HG03139 (cell line): Measurements from ENCODE around the gene RTKN2.
"Not testable (repeated sequence)": the region's sequence is repeated elsewhere in the genome, so short reads cannot be mapped to it uniquely, and the experiment has no call there.

Experiments
- ATAC-seq: cut with Tn5 transposase; IDR thresholded peaks from one replicate; pipeline ENCODE4 v1.9.1; 2021; ENCODE audit not compliant: unreplicated experiment

RTKN2 gene

DNA sequence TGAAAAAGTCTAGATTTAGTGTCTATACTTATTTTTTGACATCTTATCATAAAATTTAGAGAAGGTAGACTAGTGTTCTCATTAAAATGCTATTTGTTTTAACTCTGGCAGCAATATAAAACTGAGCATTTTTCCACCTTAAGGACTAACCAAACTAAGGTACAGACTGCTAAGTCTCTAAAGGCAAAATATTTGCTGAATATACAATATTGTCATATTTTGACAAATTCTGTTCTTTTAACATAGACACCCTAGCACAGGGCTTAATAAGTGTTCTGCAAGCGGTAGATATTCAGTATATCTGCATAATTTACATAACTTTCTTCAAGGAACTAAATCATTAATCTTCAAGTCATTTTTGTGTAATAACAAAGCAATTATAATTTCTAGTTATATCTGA lies 8.6 kb downstream of the RTKN2 start:
- ATAC-seq = no peak

DNA sequence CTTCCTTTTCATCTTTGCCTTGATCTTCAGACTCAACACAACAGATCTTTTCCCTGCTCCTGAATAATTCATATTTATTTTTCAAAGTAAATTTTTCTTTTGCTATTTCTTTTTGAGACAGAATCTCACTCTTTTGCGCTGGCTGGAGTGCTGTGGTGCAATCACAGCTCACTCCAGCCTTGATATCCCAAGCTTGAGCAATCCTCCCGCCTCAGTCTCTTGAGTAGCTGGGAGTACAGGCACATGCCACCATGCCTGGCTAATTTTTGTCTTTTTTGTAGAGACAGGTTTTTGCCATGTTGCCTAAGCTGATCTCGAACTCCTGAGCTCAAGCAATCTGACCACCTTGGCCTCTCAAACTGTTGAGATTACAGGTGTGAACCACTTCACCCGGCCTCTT lies 9.2 kb downstream of the RTKN2 start:
- ATAC-seq = no peak

DNA sequence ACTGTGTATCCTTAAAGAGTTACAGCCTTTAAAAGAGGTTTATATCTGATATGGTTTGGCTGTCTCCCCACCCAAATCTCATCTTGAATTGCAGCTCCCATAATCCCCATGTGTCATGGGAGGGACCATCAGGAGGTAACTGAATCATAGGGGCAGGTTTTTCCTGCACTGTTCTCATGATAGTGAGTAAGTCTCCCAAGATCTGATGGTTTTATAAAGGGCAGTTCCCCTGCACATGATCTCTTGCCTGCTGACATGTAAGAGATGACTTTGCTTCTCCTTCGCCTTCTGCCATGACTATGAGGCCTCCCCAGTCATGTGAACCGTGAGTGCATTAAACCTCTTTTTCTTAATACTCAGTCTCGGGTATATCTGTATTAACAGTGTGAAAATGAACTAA lies 9.7 kb downstream of the RTKN2 start:
- ATAC-seq = no peak

DNA sequence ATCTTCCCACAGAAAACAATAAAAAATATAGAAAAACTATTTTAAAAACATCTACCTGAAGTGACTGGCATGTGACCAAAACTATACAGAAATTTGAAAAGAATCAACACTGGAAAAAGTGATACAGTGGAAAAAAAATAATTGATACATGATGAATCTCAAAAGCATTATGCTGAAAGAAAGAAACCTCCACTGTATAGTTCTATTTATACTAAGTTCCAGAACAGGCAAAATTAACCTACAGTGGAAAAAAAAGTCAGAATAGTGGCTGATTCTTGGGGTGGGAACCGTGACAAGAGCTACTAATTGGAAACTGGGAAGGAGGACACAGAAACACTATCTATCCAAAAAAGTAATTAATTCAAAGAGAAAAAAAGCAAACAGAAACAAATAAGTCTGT lies 14.9 kb downstream of the RTKN2 start:
- no peak for ATAC-seq

DNA sequence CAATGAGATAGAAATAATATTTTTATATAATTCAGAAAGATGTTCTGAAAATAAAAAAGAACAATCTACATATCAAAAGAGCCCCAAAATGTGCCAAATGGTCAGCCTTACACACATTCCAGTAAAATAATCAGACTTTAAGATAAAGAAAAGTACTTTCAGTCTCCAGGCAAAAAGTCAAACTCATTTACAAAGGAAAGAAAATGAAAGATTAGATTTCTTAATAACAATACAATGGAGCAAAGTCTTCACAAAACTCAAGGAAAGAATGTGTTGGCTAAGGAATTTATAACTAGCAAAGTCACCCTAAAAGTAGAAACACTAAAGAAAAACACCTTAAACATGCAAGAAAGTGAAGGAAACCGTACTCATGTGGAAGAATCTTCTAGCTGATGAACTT lies 16.6 kb downstream of the RTKN2 start:
- ATAC-seq = no peak

DNA sequence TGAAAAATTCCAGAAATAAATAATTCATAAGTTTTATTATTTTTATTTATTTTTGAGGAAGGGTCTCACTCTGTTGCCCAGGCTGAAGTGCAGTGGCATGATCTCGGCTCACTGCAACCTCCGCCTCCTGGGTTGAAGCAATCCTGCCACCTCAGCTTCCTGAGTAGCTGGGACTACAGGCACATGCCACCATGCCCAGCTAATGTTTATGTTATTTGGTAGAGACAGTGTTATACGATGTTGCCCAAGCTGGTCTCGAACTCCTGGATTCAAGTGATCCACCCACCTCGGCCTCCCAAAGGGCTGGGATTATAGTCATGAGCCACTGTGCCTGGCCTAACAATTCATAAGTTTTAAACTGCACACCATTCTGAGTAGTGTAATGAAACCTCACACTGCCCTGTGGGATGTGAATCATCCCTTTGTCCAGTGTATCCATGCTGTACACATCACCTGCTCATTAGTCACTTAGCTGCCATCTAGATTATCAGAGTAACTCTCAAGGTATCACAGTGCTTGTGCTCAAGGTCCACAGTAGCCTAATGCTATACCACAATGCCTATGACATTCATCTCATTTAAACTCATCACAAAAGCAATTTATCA lies 17.9 kb downstream of the RTKN2 start:
- no peak for ATAC-seq

DNA sequence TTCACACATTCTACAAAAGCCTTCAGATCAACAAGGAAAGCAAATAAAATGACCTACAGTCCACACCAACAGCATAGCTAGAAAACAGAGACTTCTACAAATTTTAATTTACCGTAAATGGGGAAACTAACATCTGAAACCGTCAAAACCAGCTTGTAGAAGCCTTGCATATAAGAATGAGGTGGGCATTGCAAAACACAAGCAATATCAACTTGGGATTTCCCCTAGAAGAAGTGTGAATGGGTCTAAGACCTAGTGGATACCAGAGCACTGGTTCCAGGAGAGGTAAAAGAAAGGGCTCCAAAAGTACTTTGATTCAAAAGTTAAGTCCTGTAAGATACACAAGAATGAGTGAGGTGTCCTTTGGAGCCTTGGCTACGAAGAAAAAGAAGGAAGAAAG lies 18.7 kb downstream of the RTKN2 start:
- no peak for ATAC-seq

DNA sequence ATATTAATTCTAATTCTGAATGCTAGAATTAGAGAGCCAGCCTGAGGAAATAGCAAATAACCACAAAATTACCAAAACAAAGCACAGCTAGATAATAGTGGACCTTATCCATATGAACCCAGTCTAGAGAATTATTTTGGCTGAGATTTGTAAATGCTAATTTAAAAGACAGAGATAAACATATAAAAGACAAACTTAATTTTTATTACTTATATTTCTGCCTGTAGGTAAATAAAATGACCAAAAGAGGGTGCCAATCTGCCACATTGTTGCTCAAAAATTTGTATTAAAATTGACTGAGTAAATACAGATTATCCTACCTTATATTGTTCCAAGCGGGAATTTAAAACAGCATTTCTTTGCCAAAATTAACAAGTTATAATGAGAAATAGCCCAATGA lies 20.2 kb downstream of the RTKN2 start:
- ATAC-seq = no peak

DNA sequence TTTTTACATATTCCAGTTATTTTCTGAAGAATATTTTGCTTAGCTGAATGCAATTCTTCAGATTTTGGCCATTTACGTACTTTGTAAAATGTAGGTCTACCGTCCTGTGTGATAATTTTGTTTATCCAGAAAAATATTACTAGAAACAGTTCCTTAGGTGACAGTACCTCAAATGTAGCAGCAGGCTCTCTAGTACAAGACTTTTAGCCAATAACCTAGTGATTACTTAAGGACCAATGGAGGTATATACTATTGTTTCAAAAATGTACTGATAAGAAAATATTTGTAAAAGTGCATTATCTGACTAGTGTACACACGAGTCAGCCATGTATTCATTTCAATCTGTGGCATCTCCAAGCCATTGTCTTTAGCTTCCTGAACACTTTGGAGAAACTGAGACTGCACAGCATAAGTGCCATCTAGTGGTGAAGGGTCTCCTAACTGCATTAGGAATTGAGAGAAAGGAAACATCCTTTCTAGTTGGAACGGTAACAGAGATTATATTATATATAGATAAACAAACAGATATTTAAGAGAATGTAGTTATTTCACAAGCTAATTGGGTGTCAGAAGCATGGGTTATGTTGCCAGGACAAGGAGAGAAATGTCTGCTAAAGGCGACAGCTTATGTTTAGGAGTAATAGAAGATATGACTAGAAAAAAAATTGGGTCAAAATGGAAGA lies 23.7 kb downstream of the RTKN2 start:
- ATAC-seq = peak; percentile 55

DNA sequence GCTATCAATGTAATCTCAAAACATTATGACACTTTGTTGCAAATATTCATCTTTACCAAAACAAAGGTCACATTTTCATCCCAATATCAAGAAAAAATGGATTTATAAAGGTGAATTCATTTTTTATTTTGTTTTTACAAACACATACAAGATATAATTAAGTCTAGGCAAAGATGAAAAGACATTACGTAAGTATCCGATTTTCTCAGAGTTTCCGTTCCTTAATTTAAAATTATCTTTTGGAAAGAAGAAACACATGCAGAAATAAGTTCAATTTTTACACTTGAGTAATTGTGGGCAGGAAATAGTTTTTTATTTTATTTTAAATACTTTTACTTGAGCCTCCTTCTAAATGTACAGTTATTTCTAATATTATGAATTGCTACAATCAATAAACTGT lies 24.6 kb downstream of the RTKN2 start:
- no peak for ATAC-seq

DNA sequence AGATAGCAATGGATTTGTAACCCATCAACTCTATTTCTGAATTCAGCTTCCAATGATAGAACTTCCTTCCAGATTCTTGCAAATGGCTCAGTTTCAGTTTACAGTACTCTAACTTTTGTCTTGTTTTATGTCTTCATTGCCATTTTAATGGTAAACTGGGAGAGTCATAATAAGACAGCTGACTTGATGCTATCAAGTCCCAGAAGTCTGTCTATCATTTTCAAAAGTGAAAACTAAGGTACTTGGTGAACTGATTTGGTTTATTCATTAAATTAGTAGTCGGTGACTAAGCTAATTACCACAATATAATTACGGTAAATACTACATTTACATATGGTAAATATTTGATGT lies 25.0 kb downstream of the RTKN2 start:
- ATAC-seq = peak; percentile 41

DNA sequence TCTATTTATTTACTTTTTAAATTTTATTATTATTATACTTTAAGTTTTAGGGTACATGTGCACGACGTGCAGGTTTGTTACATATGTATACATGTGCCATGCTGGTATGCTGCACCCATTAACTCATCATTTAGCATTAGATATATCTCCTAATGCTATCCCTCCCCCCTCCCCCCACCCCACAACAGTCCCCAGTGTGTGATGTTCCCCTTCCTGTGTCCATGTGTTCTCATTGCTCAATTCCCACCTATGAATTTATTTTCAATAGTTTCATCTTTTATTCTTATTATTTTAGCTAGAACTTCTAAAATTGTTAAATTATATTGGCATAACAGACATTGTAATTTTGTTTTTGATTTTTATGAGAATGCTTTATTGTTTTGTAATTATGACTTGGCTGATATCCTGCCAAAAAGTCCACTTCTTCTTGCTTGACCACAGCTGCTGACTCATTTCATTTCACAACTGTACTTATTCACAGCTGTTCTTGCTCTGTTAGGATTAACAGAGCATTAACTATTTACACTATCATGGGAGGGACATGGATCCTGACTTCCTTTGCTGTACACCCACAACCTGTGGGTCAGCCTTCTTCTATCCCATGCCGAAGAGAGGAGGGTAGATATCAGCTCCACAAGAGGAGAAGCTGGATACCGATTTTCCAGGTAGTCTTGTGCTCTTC lies 25.5 kb downstream of the RTKN2 start:
- ATAC-seq = peak; percentile 81

DNA sequence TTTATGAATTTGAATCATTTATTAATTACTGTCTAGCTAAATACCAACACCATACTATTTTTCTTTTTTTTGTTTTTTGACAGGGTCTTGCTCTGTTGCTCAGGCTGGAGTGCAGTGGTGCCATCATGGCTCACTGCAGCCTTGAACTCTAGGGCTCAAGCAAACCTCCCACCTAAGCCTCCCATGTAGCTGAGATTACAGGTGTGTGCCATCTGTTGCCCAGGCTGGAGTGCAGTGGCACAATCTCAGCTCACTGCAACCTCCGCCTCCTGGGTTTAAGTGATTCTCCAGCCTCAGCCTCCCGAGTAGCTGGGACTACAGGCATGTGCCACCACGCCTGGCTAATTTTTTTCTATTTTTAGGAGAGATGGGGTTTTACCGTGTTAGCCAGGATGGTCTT lies 27.1 kb downstream of the RTKN2 start:
- ATAC-seq = not testable (repeated sequence)

DNA sequence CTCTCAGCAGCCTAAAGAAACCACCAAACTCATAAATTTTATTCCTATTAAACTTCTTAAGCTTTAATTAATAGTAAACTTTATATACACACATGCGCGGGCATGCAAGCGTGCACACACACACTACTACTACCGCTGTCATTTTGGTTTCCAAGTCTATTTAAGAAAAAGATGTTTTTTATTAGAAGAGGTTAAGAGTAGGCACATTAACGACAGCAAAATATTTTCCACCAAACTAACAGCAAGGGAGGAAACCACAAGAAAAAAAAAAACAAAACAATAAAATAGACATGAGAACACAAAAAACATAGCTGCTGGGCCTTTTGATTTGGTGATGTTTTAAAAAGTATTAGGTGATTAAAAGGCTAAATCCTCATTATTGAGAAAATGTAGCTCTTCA lies 28.6 kb downstream of the RTKN2 start:
- ATAC-seq = no peak

DNA sequence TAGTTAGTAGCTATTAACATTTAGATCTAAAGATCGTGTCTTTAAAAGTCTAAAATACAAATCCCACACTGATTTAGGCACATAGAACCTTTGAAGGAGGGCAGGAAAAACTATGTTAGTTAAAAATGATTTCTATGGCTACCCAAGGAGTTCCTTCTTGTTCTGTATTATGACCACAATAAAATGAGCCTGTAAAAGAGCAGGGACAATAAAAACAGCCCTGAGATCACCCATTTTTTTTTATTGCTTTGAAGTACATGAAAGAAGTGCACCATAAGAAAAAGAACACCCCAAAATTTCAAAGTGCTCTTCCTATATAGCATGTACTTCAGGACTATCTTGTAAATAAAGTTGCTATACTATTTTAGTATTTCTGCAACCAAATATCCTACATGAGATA lies 29.8 kb downstream of the RTKN2 start:
- no peak for ATAC-seq

DNA sequence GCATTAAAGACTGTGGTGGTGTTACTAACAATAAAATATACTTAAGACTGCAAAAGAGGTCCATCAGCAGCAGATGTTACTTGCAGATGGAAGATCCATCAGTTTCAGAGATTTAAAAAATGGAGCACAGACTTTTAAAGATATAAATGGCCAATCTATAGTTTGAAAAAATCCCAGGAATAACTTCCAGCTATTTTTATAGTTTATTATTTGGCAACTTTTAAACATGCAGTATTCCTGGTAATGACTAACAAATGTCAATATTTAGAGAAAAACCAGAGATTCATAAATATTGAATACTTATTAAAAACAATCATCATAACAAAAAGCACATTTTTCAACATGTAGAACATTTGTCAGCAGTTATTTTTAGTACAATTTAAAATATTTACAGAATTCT lies 30.7 kb downstream of the RTKN2 start:
- no peak for ATAC-seq

DNA sequence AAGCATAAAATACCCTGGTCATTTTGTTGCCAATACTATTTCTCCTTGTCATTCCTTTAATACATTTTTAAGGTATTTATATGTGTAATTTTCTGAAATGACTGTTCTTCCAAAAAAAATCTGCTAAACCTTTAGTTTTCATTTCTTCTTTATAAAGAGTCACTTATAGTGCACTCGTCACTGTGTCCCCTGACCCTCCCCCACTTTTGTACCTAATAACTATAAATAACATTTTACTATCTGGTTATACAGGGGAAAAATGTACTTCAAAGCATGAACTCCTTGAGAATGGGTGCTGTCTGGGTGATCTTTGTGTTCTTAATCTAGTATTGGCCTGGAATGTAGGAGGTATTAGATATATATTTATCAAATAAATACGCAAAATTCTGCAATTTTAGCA lies 31.1 kb downstream of the RTKN2 start:
- no peak for ATAC-seq

DNA sequence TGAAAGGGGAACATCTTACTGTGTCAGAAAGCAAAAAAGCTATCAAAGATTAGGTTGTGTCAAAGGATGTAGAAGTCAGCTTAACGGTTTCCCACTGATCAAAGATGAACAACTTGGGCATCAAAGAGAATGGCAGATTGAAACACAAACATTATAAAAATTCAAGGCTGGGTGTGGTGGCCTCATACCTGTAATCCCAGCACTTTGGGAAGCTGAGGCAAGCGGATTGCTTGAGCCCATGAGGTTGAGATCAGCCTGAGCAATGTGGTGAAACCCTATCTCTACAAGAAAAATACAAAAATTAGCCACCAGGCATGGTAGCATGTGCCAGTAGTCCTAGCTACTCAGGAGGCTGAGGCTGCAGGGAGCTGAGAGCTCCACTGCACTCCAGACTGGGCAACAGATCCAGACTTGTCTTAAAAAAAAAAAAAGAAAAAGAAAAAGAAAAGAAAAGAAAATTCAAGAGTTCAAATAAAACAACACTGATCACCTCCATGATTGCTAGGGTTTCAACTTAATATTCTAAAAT lies 34.5 kb downstream of the RTKN2 start:
- ATAC-seq = no peak

DNA sequence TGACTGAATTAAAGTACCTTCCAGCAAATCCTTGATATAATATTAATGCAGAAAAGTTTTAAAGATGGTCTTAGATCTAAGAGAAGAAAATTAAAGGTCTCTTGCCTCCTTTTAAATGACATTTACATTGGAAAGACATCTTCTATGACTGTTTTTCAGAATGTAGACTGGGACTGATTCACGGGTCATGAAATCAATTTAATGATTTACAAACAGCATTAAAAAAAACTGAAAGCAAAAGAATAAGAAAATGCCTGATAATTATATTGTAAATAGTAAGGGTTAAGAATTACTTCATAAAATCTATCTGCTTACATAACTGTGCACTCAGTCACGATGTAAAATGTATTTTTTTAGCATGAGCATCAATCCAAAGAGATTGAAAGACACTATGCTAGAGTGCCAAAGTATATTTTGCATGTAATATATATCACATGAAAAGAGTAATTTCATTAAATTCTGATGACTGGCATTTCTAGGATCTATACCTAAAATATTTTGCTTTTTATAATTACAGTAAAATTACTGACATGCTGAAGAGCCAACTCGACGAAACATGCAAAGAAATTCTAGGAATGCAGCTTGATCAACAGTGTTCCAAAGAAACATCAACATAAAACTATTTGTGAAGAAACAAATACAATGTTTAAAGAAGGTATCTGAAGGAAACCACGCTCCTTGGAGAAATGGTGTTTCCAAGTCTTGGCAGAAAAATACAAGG lies 35.1 kb downstream of the RTKN2 start:
- no peak for ATAC-seq

DNA sequence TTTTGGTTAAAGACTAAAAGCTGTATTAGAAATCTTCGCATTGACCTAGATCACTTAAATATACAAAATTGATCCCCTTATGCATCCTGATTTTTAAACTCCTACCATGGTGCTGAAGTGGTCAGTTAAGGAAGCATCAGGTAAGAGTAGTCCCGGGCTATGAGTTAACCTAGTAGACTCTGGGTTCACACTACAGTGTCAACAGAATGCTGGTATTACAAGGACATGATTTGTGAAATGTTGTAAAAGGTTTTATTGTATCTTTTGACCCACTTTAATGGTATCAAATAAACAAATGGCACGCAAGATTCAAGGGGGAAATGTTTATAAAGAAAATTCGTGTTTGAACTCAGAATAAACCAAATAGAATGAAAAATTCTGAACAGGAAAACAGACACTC lies 36.8 kb downstream of the RTKN2 start:
- ATAC-seq = no peak

DNA sequence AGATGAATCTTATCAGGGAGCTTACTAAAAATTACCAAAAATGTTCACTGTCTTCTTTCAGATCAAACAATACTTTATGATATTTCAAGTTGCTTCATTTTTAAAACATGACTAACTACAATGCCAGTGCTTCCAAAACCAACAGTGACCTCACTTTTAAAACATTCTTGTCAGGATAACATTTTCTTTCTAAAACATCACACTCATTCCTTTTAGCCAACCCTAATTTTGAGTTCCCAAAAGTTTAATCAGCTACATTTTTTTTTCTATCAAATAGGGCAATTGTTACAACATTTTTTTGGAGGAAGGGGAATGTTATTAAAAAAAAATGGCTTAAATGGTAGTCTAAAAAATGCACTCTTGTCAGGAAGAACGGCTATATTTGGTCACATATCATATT lies 37.3 kb downstream of the RTKN2 start:
- no peak for ATAC-seq
